HK-2 (cell line): ENCODE results near the gene MIGA1.
A peak's percentile ranks its signal among the peaks of the same experiment; 100 is the strongest.
"Not testable (repeated sequence)": the region's sequence is repeated elsewhere in the genome, so short reads cannot be mapped to it uniquely, and the experiment has no call there.

ENCODE experiments used
- DNase-seq: peaks from one replicate; pipeline ENCODE4 v3.0.0-alpha.2; 2018; ENCODE audit not compliant: unreplicated experiment

Gene MIGA1, protein sequence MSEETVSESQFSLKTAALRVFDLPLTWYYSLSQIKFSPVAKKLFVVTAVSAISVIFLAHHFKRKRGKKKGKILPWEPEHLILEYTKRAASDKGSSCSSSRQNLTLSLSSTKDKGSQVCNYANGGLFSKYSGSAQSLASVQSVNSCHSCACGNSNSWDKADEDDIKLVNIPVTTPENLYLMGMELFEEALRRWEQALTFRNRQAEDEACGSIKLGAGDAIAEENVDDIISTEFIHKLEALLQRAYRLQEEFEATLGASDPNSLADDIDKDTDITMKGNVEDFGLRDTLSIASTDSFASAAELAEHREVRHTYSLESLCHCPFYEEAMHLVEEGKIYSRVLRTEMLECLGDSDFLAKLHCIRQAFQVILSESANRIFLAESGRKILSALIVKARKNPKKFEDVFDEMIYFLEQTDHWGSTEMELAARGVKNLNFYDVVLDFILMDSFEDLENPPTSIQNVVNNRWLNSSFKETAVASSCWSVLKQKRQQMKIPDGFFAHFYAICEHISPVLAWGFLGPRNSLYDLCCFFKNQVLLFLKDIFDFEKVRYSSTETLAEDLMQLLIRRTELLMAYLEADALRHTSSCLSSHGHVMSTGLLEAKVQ

GRCh38 chr1:77779529-77780281, at the start of gene MIGA1:
Gene MIGA1 (plus strand): TSS chr1:77779649. CDS start chr1:77783253, 3,604 bp downstream.
- peak; percentile 85 for DNase-seq

- DNase-seq: no peak
Observed at GRCh38 chr1:77732090-77732489, 47.4 kb upstream of the MIGA1 start.

- no peak for DNase-seq
Observed at GRCh38 chr1:77739235-77739634, 40.2 kb upstream of the MIGA1 start.

DNA sequence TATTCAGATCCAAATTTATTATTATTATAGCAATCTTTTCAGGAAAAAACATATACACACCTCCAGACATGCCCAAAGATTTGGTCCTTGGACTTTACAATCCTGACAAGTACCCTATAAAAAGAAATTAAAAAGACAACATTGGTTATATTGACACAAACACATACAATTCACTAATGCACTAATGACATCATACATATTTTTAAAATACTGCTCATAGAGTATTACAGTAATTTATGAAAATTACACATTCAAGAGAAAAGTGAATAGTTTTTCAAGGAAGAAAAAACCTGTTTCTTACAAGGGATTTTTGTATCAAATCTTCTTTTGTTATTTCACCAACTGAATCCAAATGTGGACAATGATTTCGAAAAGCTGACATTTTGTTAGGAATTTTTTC, 38.1 kb upstream of the MIGA1 start:
- DNase-seq: no peak

GRCh38 chr1:77742011-77742555, 37.4 kb upstream of the MIGA1 start:
- DNase-seq: no peak

GRCh38 chr1:77744576-77744975, 34.9 kb upstream of the MIGA1 start:
- no peak for DNase-seq

GRCh38 chr1:77749489-77749888, 30.0 kb upstream of the MIGA1 start:
- DNase-seq: not testable (repeated sequence)

DNA sequence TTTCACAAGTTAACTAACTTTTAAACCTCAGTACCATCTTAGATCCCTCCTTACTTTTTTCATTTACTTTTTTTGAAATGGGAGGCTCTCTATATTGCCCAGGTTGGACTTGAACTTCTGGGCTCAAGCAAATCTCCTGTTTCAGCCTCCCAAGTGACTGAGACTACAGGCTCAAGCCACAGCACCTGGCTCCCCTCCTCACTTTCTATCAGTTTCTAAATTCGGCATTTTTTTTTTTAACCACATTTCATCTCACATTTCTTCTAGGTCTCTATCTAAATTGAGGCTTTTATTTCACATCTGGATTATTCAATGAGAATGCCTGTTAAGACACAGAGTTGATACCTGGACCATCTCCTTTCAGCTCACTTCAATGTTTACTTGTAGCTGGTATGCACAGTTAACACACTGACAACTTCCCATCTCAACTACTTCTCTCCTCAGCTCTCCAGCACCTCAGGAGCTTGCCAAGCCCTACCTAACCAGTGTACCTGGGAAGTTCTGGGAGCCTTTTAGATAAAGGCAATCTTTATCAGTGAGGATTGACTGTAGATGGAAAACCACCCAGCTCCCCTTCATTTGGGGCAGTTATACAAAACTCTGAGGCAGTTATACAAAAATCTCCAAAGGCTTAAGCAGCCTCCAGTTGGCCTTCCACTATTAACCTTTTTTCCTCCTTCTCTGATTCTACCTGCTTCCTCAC, 23.2 kb upstream of the MIGA1 start:
- no peak for DNase-seq

DNA sequence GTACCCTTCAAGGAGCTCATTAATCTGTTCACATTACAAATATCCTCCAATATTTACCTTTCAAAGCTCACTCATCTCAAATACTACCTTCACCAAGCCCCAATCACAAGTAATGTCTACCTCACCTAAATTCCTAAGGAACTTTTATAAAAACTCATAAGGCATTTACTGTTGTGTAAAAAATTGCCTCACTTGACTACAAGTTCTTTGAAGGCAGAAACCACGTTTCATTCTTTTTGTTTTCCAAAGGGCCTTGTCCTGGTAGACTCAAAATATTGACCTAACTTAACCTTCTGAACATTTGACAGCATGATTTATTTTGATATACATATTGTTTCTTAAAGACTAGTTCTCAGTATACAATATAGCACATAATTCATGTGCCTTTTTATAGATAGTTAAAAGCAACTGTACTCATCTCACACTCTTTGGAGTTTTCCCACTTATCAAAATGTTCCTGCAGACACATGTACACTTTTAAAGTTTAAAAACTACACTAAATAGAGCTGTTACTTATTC, 22.3 kb upstream of the MIGA1 start:
- DNase-seq: no peak

GRCh38 chr1:77757603-77758002, 21.8 kb upstream of the MIGA1 start:
- no peak for DNase-seq

DNA sequence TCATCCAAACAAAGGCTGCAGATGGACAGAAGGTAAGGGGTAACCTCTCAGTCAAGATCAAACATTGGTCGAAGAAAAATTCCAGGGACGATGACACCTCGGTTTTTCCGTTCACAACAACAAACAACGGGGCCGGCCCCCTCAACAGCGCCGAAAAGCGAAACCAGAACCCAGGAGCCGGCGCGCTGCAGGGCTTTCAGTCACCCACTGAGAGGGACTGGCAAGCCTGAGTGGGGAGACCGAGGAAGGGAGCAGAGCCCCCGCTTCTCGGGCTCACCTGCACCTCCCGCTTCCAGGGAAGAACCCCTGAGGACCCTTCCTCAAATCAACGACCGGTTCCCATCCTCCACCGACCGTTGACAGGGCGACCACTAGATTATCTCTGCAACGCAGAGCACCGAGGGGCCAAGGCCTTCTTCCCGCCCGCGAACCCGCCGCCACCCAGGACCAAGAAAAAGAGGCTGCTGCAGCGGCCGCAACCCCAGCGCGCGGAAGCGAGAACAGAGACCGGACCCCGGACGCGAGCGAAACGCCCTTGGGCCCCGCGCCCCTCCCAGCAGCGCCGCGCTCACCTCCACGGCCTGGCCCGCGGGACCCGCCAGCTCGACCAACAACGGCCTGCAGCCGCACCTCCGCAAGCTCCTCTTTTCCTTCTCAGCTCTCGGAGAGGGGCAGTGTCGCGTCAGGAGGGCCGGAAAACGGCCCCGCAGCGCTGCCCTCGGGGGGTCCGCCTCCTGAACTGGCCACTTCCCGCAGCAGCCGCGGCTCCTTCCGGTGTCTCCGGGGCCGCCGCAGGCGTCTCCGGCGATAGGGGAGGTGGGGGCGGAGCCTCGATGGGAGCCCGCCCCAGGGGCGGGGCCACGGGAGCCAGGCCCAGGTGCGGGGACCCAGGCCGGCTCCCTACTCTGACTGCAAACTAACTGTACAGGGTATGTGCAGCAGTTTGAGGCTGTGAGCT, 20.1 kb upstream of the MIGA1 start, which contains the start of gene USP33:
Gene USP33 (minus strand): TSS at position 782 of the 958 bp plus-strand sequence. CDS start 18,155 bp downstream, outside the sequence.
- DNase-seq: peak; percentile 89

- no peak for DNase-seq
Observed at GRCh38 chr1:77762072-77762476, 17.4 kb upstream of the MIGA1 start.

- no peak for DNase-seq
Observed at GRCh38 chr1:77768006-77768405, 11.4 kb upstream of the MIGA1 start.

DNA sequence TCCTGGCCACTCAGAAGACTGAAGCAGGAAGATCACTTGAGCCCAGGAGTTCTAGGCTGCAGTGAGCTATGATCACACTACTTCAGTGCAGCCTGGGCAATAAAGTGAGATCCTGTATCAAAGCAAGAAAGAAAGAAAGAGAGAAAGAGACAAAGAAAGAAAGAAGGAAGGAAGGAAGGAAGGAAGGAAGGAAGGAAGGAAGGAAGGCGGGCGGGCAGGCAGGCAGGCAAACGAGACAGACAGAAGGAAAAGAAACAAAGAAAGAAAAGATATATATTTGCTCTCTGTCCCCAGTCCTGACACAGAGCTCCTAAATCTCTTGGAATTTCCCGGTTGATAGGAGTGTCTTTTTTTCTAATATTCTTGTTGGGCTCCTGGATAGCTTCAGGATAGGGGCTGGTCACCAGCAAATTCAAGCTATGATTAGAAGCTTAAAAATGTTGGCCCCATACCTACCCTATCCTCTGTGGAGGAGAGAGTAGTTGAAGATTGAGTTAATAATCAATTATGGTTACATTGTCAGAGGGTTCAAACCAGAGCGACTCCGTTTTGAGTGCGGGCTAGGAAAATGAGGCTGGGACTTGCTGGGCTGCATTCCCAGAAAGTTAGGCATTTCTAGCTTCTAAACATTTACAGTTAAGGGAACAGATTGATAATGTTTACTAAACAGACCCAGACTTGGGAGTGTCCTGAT, 3.3 kb upstream of the MIGA1 start:
- DNase-seq: no peak

DNA sequence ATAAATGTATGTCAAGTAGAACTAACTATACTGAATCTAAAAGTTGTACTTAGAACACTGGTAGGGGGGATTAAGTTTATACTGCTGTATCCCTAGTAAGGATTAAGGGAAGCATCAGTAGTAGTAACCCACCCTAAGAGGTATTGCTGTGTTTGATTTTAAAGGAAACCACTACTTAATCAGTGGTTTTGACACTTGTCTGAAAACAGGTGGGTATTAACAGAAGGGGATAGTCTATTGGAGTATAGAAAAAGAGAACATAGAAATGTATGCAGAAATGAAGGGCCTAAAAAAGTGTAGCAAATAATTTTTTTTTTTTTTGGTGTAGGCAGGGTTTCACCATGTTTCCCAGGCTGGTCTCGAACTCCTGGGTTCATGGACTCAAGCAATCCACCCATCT, 2.2 kb downstream of the MIGA1 start:
- no peak for DNase-seq

DNA sequence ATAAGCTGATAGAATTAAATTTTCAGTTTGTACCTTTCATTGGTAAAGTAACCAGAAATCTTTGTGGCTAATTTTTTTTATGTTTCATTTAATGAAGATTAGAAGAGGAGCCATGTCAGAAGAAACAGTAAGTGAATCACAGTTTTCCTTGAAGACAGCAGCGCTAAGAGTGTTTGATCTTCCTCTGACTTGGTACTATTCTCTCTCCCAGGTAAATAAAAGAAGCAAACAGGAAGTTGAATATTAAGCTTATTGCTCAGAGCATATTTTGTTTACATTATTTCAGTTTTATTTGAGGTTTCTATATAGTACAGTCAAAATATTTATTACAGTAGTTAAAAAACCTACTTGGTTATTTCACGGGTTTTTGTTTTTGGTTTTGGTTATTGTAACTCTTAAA, 3.7 kb downstream of the MIGA1 start:
- DNase-seq: no peak

DNA sequence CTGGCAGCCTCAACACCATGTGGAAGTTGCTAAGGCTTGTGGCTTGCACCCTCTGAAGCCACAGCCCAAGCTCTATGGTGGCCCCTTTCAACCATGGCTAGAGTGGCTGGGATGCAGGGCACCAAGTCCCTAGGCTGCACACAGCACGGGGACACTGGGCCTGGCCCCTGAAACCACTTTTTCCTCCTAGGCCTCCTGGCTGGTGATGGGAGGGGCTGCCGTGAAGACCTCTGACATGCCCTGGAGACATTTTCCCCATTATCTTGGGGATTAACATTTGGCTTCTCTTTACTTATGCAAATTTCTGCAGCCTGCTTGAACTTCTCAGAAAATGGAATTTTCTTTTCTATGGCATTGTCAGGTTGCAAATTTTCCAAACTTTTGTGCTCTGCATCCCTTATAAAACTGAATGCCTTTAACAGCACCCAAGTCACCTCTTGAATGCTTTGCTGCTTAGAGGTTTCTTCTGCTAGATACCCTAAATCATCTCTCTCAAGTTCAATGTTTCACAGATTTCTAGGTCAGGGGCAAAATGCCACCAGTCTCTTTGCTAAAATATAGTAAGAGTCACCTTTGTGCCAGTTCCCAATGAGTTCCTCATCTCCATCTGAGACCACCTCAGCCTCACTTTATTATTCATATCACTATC, 6.8 kb downstream of the MIGA1 start:
- not testable (repeated sequence) for DNase-seq

- DNase-seq: no peak
Observed at GRCh38 chr1:77794550-77794949, 15.1 kb downstream of the MIGA1 start.
